ENCODE data around the gene OOSP1.

OOSP1 gene

DNA sequence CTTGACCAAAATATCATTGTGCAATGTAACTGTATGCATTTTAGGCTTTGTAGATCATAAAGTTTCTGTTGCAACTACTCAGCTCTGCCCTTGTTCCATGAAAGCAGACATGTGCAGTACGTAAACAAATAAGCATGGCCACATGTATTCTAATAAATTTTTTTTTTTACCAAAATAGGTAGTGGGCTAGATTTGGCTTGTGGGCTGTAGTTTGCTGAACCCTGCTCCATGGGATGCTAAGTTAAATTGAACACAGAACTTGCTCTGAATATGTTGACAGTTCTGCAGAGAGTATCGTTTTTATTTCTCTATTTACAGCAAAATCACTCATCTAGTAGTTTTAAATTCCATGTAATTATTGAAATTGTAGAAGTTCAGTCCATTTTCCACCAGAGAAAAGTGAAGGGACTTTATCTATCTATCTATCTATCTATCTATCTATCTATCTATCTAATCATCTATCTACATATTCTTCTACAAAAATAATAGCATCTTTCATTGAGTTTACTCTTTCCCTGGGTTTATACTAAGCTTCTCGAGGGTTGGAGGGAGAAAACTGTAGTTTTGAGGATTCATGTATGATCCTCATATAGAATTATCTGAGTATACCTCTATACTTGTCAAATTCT lies 16.1 kb downstream of the OOSP1 start:
- no peak overlapping the region for H3K4me3 ChIP-seq (replicated peaks; ENCODE audit: low read depth, low read length)
- TF ChIP-seq, protein P1, sequence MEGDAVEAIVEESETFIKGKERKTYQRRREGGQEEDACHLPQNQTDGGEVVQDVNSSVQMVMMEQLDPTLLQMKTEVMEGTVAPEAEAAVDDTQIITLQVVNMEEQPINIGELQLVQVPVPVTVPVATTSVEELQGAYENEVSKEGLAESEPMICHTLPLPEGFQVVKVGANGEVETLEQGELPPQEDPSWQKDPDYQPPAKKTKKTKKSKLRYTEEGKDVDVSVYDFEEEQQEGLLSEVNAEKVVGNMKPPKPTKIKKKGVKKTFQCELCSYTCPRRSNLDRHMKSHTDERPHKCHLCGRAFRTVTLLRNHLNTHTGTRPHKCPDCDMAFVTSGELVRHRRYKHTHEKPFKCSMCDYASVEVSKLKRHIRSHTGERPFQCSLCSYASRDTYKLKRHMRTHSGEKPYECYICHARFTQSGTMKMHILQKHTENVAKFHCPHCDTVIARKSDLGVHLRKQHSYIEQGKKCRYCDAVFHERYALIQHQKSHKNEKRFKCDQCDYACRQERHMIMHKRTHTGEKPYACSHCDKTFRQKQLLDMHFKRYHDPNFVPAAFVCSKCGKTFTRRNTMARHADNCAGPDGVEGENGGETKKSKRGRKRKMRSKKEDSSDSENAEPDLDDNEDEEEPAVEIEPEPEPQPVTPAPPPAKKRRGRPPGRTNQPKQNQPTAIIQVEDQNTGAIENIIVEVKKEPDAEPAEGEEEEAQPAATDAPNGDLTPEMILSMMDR (IDR thresholded peaks at IDR 0.05; ENCODE audit: low read length, missing control alignments): no peak
- DNase-seq (ENCODE audit: low read depth): no peak

DNA sequence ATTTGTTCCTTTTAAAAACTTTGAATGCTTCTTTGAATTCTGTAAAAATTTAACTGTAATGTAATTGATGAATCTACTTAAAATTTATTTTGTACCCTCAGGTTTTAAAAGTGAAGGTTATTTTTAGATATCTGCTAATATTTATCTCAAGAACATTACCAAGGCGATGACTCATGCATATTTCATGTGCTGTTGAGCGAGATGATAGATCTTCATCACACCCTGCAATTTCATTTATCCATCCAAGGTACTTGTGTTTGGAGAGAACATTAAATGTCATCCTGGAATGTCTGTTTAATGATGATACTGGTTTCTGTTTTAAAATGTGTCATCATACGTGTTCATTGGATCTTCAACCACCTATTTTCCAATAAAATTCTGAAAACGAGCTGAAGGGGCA lies 18.9 kb downstream of the OOSP1 start:
- TF ChIP-seq, protein P1 (IDR thresholded peaks at IDR 0.05; ENCODE audit: low read length, missing control alignments): no peak
- H3K4me3 ChIP-seq (replicated peaks; ENCODE audit: low read depth, low read length): no peak overlapping the region
- peak; percentile 1 for DNase-seq (ENCODE audit: low read depth)

DNA sequence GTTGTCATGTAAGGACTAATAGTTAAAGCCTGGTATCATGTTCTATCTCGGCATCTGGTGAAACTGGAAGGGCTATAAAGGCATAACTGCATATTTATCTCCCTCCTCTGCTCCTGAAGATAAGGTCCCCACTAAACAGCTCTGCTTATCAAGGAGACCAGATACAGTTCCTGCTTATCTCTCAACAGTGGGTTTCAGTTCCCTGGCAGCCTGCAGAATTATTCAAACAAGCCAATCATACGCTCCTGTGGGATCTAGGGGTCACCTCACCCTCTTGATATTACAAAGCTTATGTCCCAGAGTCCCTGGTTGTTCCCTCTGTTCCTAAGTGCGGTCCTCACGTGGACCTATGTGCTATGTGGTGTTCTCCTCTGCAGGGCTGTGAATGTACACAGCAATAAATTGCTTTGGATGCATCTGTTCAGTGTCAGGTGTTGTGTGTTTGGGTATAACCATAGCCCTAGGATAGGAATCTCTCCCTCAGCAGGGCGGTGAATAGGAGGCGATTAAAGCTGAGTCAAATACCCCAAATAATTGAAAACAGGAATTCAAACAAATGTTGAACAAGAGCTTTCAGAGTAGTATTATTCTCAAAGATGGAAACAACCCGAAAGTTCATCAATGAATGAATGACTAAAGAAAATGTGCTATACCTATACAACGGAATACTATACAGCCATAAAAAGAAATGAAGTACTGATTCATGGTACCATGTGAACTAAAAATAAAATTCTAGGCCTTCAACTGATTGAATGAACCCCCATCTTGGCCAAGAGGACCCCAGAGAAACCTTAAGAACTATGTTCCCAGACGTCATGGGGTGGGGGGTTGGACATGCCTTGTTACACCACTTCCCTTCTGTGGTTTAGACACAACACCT lies 22.5 kb downstream of the OOSP1 start:
- TF ChIP-seq, protein P1 (IDR thresholded peaks at IDR 0.05; ENCODE audit: low read length, missing control alignments): no peak
- no peak overlapping the region for H3K4me3 ChIP-seq (replicated peaks; ENCODE audit: low read depth, low read length)
- no peak for DNase-seq (ENCODE audit: low read depth)

DNA sequence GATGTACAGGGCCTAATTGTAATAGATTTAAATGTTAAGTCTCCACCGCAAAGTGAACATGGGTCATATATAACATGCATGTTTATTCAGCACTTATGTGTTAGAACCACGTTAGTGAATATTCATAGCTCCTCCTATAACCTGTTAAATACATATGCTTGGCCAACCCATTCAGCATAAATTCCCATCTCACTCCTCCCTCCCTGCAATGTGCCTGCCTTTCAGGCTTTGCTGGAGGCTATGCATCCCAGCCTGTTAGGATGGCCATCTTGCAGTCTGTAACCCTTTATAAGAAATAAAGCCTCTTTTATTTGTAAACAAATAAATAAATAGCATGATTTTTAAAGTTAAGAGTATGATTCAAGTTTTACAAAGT lies 23.9 kb downstream of the OOSP1 start:
- TF ChIP-seq, protein P1 (IDR thresholded peaks at IDR 0.05; ENCODE audit: low read length, missing control alignments): no peak
- no peak for DNase-seq (ENCODE audit: low read depth)
- no peak overlapping the region for H3K4me3 ChIP-seq (replicated peaks; ENCODE audit: low read depth, low read length)

DNA sequence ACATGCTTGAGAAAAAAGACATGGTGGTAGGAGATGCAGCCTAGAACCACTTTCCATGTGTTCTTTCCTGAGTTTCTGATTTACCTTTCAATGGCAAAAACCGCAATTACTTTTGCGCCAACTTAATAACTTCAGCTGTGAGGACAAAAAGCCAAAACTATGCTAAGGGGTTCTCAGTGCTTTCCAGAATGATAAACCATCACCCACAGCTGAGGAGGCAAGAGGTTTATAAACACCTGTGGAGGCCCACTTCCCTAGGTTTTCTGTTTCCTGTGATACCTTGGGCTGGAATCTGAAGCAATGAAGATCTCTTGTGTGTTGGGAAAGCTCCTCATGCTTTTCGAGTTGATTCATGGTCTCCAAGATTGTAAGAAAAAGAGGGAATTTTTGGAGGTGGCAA lies 25.5 kb downstream of the OOSP1 start, which contains the start of gene OOSP4A:
OOSP4A (plus strand) TSS at position 301 of the 400 bp plus-strand sequence; CDS start at position 301, 0 bp downstream.
- no peak for DNase-seq (ENCODE audit: low read depth)
- TF ChIP-seq, protein P1 (IDR thresholded peaks at IDR 0.05; ENCODE audit: low read length, missing control alignments): no peak

DNA sequence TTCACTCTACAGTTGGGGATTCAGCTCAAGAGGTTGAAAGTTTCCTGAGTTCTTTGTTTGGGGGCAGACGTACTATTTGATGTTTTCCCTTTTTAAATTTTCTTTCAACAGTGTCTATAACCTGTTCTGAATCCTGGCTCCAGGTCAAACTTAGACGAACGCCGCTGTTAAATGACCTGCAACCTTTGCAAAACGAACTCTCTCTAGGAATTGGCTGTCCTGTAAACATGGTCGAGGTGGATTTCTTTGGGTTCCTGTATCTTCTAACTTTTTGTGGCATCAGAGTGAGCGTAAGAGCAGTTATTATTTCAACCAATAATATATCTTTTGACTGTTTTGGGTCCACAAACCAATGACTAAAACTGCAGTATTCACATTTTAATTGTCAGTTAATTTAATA lies 27.2 kb downstream of the OOSP1 start:
- no peak overlapping the region for H3K4me3 ChIP-seq (replicated peaks; ENCODE audit: low read depth, low read length)
- no peak for DNase-seq (ENCODE audit: low read depth)
- TF ChIP-seq, protein P1 (IDR thresholded peaks at IDR 0.05; ENCODE audit: low read length, missing control alignments): no peak

More for the DNA sequence above, 25.5 kb downstream of the OOSP1 start, which contains the start of gene OOSP4A:
- H3K4me3 ChIP-seq (replicated peaks; ENCODE audit: low read depth, low read length): no peak within 1 kb of the TSS

Data from fibroblast of pulmonary artery (primary cell).